CD4-positive, alpha-beta T cell (primary cell): Measurements from ENCODE around the gene BTN1A1. TPM values are rescaled to one million over a fixed set of nuclear protein-coding genes. Genes with fewer than 3 reads are reported as not detected.
"Not testable (repeated sequence)": the region's sequence is repeated elsewhere in the genome, so short reads cannot be mapped to it uniquely, and the experiment has no call there.

ENCODE experiments used
- ATAC-seq: fragments of 200-7000 bp; cut with Tn5 transposase; one replicate; pipeline ENCODE4 v1.10.0; 2022; ENCODE audit warnings: mild to moderate bottlenecking; ENCODE audit not compliant: poor library complexity
- CTCF ChIA-PET: fragments of 350-600 bp; sonication (Branson Sonifier 250); formaldehyde crosslinking; loops from one replicate; lab custom pipeline; 2021; ENCODE audit warnings: antibody characterized with exemption, inconsistent platforms; lab: Charles Lee
- POLR2A ChIA-PET: fragments of 350-600 bp; sonication (Branson Sonifier 250); formaldehyde crosslinking; loops from one replicate; lab custom pipeline; 2021; ENCODE audit warnings: antibody characterized with exemption, inconsistent platforms; lab: Charles Lee
- DNase-seq, 14 experiments: peaks; one replicate each; pipeline ENCODE4 v3.0.0-alpha.2; 2013 to 2020; ENCODE audit warnings: mixed read lengths in 2 of 14
- H3K27ac ChIP-seq, 2 donors: one replicate each; pipeline versions ENCODE4 v1.5.1 to v1.7.0; 2013; ENCODE audit warnings: low read length in 2 of 2, low read depth in 1 of 2, mild to moderate bottlenecking in 1 of 2
- H3K27me3 ChIP-seq, 2 experiments: 1 replicate in 1 of 2; 2 replicates in 1 of 2; pipeline versions ENCODE4 v1.6.1 to v1.7.0; 2013; ENCODE audit warnings: low read length in 2 of 2, control low read depth in 1 of 2, mild to moderate bottlenecking in 1 of 2, moderate library complexity in 1 of 2; ENCODE audit not compliant: insufficient read depth in 2 of 2, control insufficient read depth in 1 of 2
- H3K36me3 ChIP-seq: one replicate; pipeline ENCODE4 v1.6.1; 2013; ENCODE audit warnings: low read length, control low read depth; ENCODE audit not compliant: insufficient read depth
- H3K4me1 ChIP-seq: one replicate; pipeline ENCODE4 v1.6.1; 2013; ENCODE audit warnings: low read length, control low read depth; ENCODE audit not compliant: insufficient read depth
- H3K4me3 ChIP-seq: one replicate; pipeline ENCODE4 v1.5.1; 2013; ENCODE audit warnings: mild to moderate bottlenecking, low read length, moderate library complexity
- H3K9me3 ChIP-seq, 2 experiments: 1 replicate in 1 of 2; 2 replicates in 1 of 2; pipeline versions ENCODE4 v1.6.1 to v1.7.0; 2013; ENCODE audit warnings: low read length in 2 of 2, mild to moderate bottlenecking in 2 of 2, control low read depth in 1 of 2, moderate library complexity in 1 of 2; ENCODE audit not compliant: control insufficient read depth in 1 of 2, insufficient read depth in 1 of 2
- H3K27ac Mint-ChIP-seq: one replicate; pipeline ENCODE4 v1.8.0; 2020; ENCODE audit warnings: mixed read lengths
- H3K27me3 Mint-ChIP-seq: one replicate; pipeline ENCODE4 v1.8.0; 2021; ENCODE audit warnings: mixed read lengths
- H3K36me3 Mint-ChIP-seq: one replicate; pipeline ENCODE4 v1.8.0; 2021; ENCODE audit warnings: low read depth, mixed read lengths
- H3K4me1 Mint-ChIP-seq: one replicate; pipeline ENCODE4 v1.8.0; 2021; ENCODE audit warnings: low read depth, mixed read lengths
- H3K4me3 Mint-ChIP-seq: one replicate; pipeline ENCODE4 v1.8.0; 2020; ENCODE audit warnings: mild to moderate bottlenecking, mixed read lengths
- H3K9me3 Mint-ChIP-seq: one replicate; pipeline ENCODE4 v1.8.0; 2020; ENCODE audit warnings: mixed read lengths
- CTCF ChIP-seq: fragments of 200-600 bp; IDR thresholded peaks from one replicate; pipeline ENCODE4 v1.8.0; 2022; ENCODE audit warnings: antibody characterized with exemption, mild to moderate bottlenecking
- intact Hi-C, 2 experiments: fragments of 100-400 bp; cut with DNase I in 1 of 2; cut with micrococcal nuclease in 1 of 2; formaldehyde crosslinking; loops; one replicate each; pipeline versions ENCODE4 v1.15.1 to v1.9.0; 2023 to 2025; cut with DNase I, micrococcal nuclease
- total RNA-seq, 174 experiments: library from RNA in 2 of 174; stranded (reverse) in 2 of 174; gene quantifications; one replicate each; pipeline ENCODE4 v1.2.3 and lab custom pipeline; 2021 to 2026

Gene BTN1A1
- total RNA-seq, 2 experiments from 2014 or later: not detected

- no peaks in the 10 kb centered on the region for H3K36me3 ChIP-seq
- intact Hi-C loops: no loop called here
- Mint-ChIP-seq H3K27me3 (peaks cover 40% of the 10 kb centered on the region), H3K9me3 (no peaks in the 10 kb centered on the region), H3K4me1 (peaks cover 16% of the 10 kb centered on the region), H3K27ac (no peak overlapping the region), H3K4me3 (peak overlapping the region; percentile 82), H3K36me3 (no peaks in the 10 kb centered on the region)
- no peak for TF ChIP-seq CTCF
- peaks cover 13% of the 10 kb centered on the region for H3K4me1 ChIP-seq
- H3K27ac ChIP-seq: no peak overlapping the region
- H3K4me3 ChIP-seq: peak overlapping the region; percentile 50
- peak; percentile 32 for ATAC-seq
- H3K9me3 ChIP-seq: peaks cover 0 to 5% of the 10 kb centered on the region in 2 experiments
- peak in 1 of 14 experiments; percentile 8 for DNase-seq
- CTCF ChIA-PET: interaction anchor here (1.2 kb wide), 1 partner anchor 31 kb away, joined by 3 read pairs; no protein-coding TSS in a partner anchor
- POLR2A ChIA-PET: interaction anchor here (0.9 to 3.8 kb wide), 6 partner anchors 17 to 35 kb away, joined by 3 to 25 read pairs (median 5); partner anchors contain the start of gene HMGN4
- H3K27me3 ChIP-seq: peaks cover 5 to 25% of the 10 kb centered on the region in 2 experiments
Measured at GRCh38 chr6:26502165-26502564, 2.1 kb downstream of the BTN1A1 start.

GRCh38 chr6:26502626-26503025, 2.5 kb downstream of the BTN1A1 start:
- no peak overlapping the region for H3K4me3 ChIP-seq
- H3K36me3 ChIP-seq: no peaks in the 10 kb centered on the region
- ChIA-PET CTCF (no interaction called here), POLR2A (interaction anchor here (0.9 to 3.8 kb wide), 5 partner anchors 18 to 35 kb away, joined by 3 to 25 read pairs (median 6); partner anchors contain the start of gene HMGN4)
- ATAC-seq: no peak
- intact Hi-C loops: no loop called here
- no peaks in the 10 kb centered on the region for H3K9me3 Mint-ChIP-seq
- no peak overlapping the region for H3K27ac ChIP-seq
- H3K4me3 Mint-ChIP-seq: no peak overlapping the region
- no peak for DNase-seq
- peaks cover 0 to 5% of the 10 kb centered on the region in 2 experiments for H3K9me3 ChIP-seq
- peaks cover 5 to 25% of the 10 kb centered on the region in 2 experiments for H3K27me3 ChIP-seq
- H3K27me3 Mint-ChIP-seq: peaks cover 40% of the 10 kb centered on the region
- H3K27ac Mint-ChIP-seq: no peak overlapping the region
- peaks cover 16% of the 10 kb centered on the region for H3K4me1 Mint-ChIP-seq
- no peak for TF ChIP-seq CTCF
- no peaks in the 10 kb centered on the region for H3K36me3 Mint-ChIP-seq
- H3K4me1 ChIP-seq: peaks cover 13% of the 10 kb centered on the region

GRCh38 chr6:26507658-26508057, 7.6 kb downstream of the BTN1A1 start:
- CTCF ChIA-PET: no interaction called here
- no peak overlapping the region for H3K4me3 ChIP-seq
- H3K27me3 ChIP-seq: peaks cover 0 to 16% of the 10 kb centered on the region in 2 experiments
- Mint-ChIP-seq H3K9me3 (no peaks in the 10 kb centered on the region), H3K27ac (no peak overlapping the region), H3K27me3 (peaks cover 22% of the 10 kb centered on the region), H3K36me3 (no peaks in the 10 kb centered on the region), H3K4me3 (no peak overlapping the region), H3K4me1 (no peaks in the 10 kb centered on the region)
- no peak overlapping the region for H3K27ac ChIP-seq
- no peaks in the 10 kb centered on the region for H3K4me1 ChIP-seq
- ATAC-seq (no peak), DNase-seq (no peak)
- intact Hi-C loops: no loop called here
- no peak for TF ChIP-seq CTCF
- no peaks in the 10 kb centered on the region for H3K36me3 ChIP-seq
- POLR2A ChIA-PET: no interaction called here
- no peaks in the 10 kb centered on the region for H3K9me3 ChIP-seq

- H3K27me3 Mint-ChIP-seq, H3K4me1 ChIP-seq, H3K9me3 Mint-ChIP-seq, H3K27ac ChIP-seq, intact Hi-C loops, H3K36me3 ChIP-seq, POLR2A ChIA-PET, H3K27ac Mint-ChIP-seq, ATAC-seq, DNase-seq, H3K27me3 ChIP-seq, H3K9me3 ChIP-seq, H3K4me1 Mint-ChIP-seq, H3K4me3 ChIP-seq, H3K4me3 Mint-ChIP-seq, H3K36me3 Mint-ChIP-seq: not testable (repeated sequence)
- CTCF ChIA-PET: interaction anchor here (0.7 kb wide), 1 partner anchor 159 kb away, joined by 4 read pairs; no protein-coding TSS in a partner anchor
Measured at GRCh38 chr6:26511033-26511432, 10.9 kb downstream of the BTN1A1 start.
